Measurements from ENCODE around the gene RIMBP2.

RIMBP2 gene

GRCh38 chr12:130482448-130482847 lies 233.7 kb downstream of the RIMBP2 start:
- no peaks in the 10 kb centered on the region for H3K36me3 ChIP-seq (ENCODE audit: control insufficient read depth in 2 of 2, insufficient read depth in 1 of 2, low read length in 2 of 2)
- H3K4me3 ChIP-seq (ENCODE audit: low read depth, low read length): no peak overlapping the region
- CTCF ChIA-PET: no interaction called here
- TF ChIP-seq ZNF426 (tag by site-specific recombination; IDR thresholded peaks at IDR 0.05) (no peak), ZIC2 (tag by site-specific recombination; IDR thresholded peaks at IDR 0.05) (no peak), ZNF785 (tag by site-specific recombination; IDR thresholded peaks at IDR 0.05) (no peak), ZNF843 (tag by site-specific recombination; IDR thresholded peaks at IDR 0.05) (no peak), ZNF514 (tag by site-specific recombination; IDR thresholded peaks at IDR 0.05) (no peak), ZNF266 (tag by site-specific recombination; IDR thresholded peaks at IDR 0.05; ENCODE audit: low read depth) (no peak), YY2 (tag by site-specific recombination; IDR thresholded peaks at IDR 0.05) (no peak), ZNF157 (tag by site-specific recombination; IDR thresholded peaks at IDR 0.05) (no peak), ZNF530 (tag by site-specific recombination; IDR thresholded peaks at IDR 0.05; ENCODE audit: low read depth) (no peak), ZNF549 (tag by site-specific recombination; IDR thresholded peaks at IDR 0.05) (no peak), PRDM4 (tag by site-specific recombination; IDR thresholded peaks at IDR 0.05) (no peak), KLF10 (tag by site-specific recombination; IDR thresholded peaks at IDR 0.05) (no peak), ZNF140 (tag by site-specific recombination; IDR thresholded peaks at IDR 0.05) (no peak), ATF2 (tag by site-specific recombination; IDR thresholded peaks at IDR 0.05; ENCODE audit: low read depth) (no peak), ZNF184 (tag by site-specific recombination; IDR thresholded peaks at IDR 0.05) (no peak), TRIM28 (IDR thresholded peaks at IDR 0.05; ENCODE audit: borderline replicate concordance, low read length) (no peak), KLF8 (tag by site-specific recombination; IDR thresholded peaks at IDR 0.05) (no peak), ZNF48 (tag by site-specific recombination; IDR thresholded peaks at IDR 0.05) (no peak)
- TF ChIP-seq, protein P1, sequence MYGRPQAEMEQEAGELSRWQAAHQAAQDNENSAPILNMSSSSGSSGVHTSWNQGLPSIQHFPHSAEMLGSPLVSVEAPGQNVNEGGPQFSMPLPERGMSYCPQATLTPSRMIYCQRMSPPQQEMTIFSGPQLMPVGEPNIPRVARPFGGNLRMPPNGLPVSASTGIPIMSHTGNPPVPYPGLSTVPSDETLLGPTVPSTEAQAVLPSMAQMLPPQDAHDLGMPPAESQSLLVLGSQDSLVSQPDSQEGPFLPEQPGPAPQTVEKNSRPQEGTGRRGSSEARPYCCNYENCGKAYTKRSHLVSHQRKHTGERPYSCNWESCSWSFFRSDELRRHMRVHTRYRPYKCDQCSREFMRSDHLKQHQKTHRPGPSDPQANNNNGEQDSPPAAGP (tag by site-specific recombination; IDR thresholded peaks at IDR 0.05): no peak
- no peaks in the 10 kb centered on the region for H3K9me3 ChIP-seq (ENCODE audit: control insufficient read depth, insufficient read depth, low read depth, low read length)
- H3K4me1 ChIP-seq (ENCODE audit: control insufficient read depth, insufficient read depth, low read length): no peaks in the 10 kb centered on the region
- POLR2A ChIA-PET: no interaction called here
- no peak overlapping the region for H3K27ac ChIP-seq (ENCODE audit: extremely low read depth, low read depth, low read length)

DNA sequence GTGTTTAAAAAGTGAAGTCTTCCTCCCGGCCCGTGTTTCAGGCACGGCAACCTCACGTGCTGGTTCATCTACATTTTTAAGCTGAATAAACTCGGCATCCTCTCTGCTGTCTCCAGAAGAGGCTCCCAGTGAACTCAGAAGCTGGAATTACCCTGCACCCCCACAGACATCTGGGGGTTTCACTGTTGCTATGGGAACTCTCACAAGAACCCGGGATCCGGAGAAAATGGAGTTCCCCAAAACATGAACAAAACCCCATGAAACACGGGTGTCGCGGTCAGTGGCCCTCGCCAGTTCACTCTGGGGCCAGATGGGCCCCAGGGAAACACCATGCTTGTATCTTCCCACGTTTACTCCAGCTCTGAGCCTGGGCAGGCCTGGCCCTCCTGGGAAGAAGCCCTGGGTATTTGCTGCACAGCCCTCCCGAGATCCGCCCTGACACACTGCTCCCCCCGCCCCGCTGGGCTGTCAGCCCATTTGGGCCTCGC lies 234.7 kb downstream of the RIMBP2 start:
- POLR2A ChIA-PET: no interaction called here
- CTCF ChIA-PET: no interaction called here
- no peak overlapping the region for H3K4me3 ChIP-seq (ENCODE audit: low read depth, low read length)
- TF ChIP-seq ZNF449 (tag by site-specific recombination; IDR thresholded peaks at IDR 0.05): no peak
- TF ChIP-seq, protein P2, sequence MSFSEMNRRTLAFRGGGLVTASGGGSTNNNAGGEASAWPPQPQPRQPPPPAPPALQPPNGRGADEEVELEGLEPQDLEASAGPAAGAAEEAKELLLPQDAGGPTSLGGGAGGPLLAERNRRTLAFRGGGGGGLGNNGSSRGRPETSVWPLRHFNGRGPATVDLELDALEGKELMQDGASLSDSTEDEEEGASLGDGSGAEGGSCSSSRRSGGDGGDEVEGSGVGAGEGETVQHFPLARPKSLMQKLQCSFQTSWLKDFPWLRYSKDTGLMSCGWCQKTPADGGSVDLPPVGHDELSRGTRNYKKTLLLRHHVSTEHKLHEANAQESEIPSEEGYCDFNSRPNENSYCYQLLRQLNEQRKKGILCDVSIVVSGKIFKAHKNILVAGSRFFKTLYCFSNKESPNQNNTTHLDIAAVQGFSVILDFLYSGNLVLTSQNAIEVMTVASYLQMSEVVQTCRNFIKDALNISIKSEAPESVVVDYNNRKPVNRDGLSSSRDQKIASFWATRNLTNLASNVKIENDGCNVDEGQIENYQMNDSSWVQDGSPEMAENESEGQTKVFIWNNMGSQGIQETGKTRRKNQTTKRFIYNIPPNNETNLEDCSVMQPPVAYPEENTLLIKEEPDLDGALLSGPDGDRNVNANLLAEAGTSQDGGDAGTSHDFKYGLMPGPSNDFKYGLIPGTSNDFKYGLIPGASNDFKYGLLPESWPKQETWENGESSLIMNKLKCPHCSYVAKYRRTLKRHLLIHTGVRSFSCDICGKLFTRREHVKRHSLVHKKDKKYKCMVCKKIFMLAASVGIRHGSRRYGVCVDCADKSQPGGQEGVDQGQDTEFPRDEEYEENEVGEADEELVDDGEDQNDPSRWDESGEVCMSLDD (tag by site-specific recombination; IDR thresholded peaks at IDR 0.05): no peak
- no peak for TF ChIP-seq ZNF585B (tag by site-specific recombination; IDR thresholded peaks at IDR 0.05)
- no peak for TF ChIP-seq ZNF174 (tag by site-specific recombination; IDR thresholded peaks at IDR 0.05)
- H3K36me3 ChIP-seq (ENCODE audit: control insufficient read depth in 2 of 2, insufficient read depth in 1 of 2, low read length in 2 of 2): no peaks in the 10 kb centered on the region
- H3K27ac ChIP-seq (ENCODE audit: extremely low read depth, low read depth, low read length): no peak overlapping the region
- no peaks in the 10 kb centered on the region for H3K9me3 ChIP-seq (ENCODE audit: control insufficient read depth, insufficient read depth, low read depth, low read length)
- H3K4me1 ChIP-seq (ENCODE audit: control insufficient read depth, insufficient read depth, low read length): no peaks in the 10 kb centered on the region

All from HEK293 (cell line).